MM.1S (cell line): ENCODE data around the gene SCRT2.

Source experiments
- EZH2phosphoT487 ChIP-seq: fragments of 300-600 bp; sonication (generic); IDR thresholded peaks from 2 replicates; pipeline ENCODE4 v1.6.1; 2018; ENCODE audit warnings: antibody characterized with exemption, low read length
- TF ChIP-seq, protein P1 (sequence below): fragments of 300-600 bp; sonication (generic); IDR thresholded peaks from 2 replicates; pipeline ENCODE4 v1.5.1; 2016; ENCODE audit warnings: antibody characterized with exemption, low read length, mixed read lengths

DNA sequence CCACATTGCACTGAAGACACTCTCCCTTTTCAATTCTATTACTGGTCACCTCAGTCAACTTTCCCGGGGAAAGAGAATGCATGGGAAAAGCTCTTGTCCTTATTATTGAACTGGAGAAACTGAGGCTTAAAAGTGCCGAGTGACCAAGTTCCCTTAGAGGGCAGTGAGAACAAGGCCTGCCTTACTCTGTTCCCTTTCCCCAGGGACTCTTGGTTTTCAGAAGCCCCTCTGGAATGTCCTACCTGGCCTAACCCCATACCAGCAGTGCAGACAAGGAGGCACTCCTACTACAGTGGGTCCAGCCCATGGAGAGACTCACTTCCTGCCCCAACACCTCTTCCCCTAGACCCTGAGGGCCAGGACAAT lies 28.8 kb downstream of the SCRT2 start:
- no peak for TF ChIP-seq EZH2phosphoT487
- TF ChIP-seq, protein P1, sequence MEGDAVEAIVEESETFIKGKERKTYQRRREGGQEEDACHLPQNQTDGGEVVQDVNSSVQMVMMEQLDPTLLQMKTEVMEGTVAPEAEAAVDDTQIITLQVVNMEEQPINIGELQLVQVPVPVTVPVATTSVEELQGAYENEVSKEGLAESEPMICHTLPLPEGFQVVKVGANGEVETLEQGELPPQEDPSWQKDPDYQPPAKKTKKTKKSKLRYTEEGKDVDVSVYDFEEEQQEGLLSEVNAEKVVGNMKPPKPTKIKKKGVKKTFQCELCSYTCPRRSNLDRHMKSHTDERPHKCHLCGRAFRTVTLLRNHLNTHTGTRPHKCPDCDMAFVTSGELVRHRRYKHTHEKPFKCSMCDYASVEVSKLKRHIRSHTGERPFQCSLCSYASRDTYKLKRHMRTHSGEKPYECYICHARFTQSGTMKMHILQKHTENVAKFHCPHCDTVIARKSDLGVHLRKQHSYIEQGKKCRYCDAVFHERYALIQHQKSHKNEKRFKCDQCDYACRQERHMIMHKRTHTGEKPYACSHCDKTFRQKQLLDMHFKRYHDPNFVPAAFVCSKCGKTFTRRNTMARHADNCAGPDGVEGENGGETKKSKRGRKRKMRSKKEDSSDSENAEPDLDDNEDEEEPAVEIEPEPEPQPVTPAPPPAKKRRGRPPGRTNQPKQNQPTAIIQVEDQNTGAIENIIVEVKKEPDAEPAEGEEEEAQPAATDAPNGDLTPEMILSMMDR = no peak
